Cardiac muscle cell (in vitro differentiated cells and primary cell): ENCODE measurements around the gene CASQ2. TPM values are rescaled to one million over a fixed set of nuclear protein-coding genes. Genes with fewer than 3 reads are reported as not detected.

ENCODE experiments used
- DNase-seq, 2 donors: peaks; one replicate each; pipeline versions ENCODE4 v3.0.0 to v3.0.0-alpha.2; 2010 to 2017; ENCODE audit warnings: low read depth in 1 of 2, low spot score in 1 of 2
- H3K27ac ChIP-seq: fragments of 200-600 bp; sonication (generic); 2 replicates; pipeline ENCODE4 v1.5.1; 2016
- H3K27me3 ChIP-seq: fragments of 200-600 bp; sonication (generic); 2 replicates; pipeline ENCODE4 v1.6.0; 2016; ENCODE audit warnings: control low read depth
- H3K36me3 ChIP-seq: fragments of 200-600 bp; sonication (generic); 2 replicates; pipeline ENCODE4 v1.5.1; 2016; ENCODE audit warnings: control low read depth
- H3K4me1 ChIP-seq: fragments of 200-600 bp; sonication (generic); 2 replicates; pipeline ENCODE4 v1.8.1; 2017; ENCODE audit warnings: low read depth, mild to moderate bottlenecking, mixed run types
- H3K4me3 ChIP-seq: fragments of 200-600 bp; sonication (generic); 2 replicates; pipeline ENCODE4 v1.5.1; 2016; ENCODE audit warnings: mild to moderate bottlenecking
- H3K9me3 ChIP-seq: fragments of 200-600 bp; sonication (generic); 2 replicates; pipeline ENCODE4 v1.5.1; 2017; ENCODE audit warnings: low read depth, mild to moderate bottlenecking, control low read depth
- polyA plus RNA-seq: library from polyadenylated mRNA; unstranded; fragments of >200 nt; fragmentation: Nextera tagmentation; extraction: Ambion mirVana; gene quantifications from 2 replicates; pipeline ENCODE4 v1.2.1, GENCODE V29; 2016
- total RNA-seq: library from RNA; depleted of rRNA; stranded (reverse); fragments of >200 nt; gene quantifications from 2 replicates; pipeline ENCODE4 v1.2.3, GENCODE V29; 2016
- TF ChIP-seq, protein P1 (sequence below): IDR thresholded peaks from 2 replicates; pipeline ENCODE4 v1.5.1; 2012; ENCODE audit warnings: low read depth, mild to moderate bottlenecking, low read length

CASQ2 gene
- total and polyA plus RNA-seq, 2 experiments from 2014 or later: 0.51 to 3.1 TPM

DNA sequence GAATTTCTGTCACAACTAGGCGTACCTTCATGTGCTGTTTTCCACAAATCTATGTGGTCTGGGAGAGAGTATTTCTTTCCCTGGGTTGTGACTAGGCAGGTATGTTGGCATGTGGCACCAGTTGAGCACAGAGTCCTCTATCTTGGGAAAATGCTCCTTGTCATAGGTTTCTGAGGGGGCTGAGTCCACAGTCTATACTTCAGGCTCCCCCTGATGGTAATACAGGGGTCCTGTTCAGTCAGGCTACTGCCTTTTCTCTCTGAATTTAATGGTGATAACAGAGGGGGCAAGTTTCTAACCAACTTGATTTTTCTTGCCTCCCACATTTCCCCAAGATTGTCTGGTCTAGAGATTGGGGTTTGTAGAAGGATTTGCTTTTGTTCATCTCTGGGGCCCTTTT is 90.9 kb downstream of the CASQ2 start:
- H3K27me3 ChIP-seq: no peaks in the 10 kb centered on the region
- TF ChIP-seq, protein P1, sequence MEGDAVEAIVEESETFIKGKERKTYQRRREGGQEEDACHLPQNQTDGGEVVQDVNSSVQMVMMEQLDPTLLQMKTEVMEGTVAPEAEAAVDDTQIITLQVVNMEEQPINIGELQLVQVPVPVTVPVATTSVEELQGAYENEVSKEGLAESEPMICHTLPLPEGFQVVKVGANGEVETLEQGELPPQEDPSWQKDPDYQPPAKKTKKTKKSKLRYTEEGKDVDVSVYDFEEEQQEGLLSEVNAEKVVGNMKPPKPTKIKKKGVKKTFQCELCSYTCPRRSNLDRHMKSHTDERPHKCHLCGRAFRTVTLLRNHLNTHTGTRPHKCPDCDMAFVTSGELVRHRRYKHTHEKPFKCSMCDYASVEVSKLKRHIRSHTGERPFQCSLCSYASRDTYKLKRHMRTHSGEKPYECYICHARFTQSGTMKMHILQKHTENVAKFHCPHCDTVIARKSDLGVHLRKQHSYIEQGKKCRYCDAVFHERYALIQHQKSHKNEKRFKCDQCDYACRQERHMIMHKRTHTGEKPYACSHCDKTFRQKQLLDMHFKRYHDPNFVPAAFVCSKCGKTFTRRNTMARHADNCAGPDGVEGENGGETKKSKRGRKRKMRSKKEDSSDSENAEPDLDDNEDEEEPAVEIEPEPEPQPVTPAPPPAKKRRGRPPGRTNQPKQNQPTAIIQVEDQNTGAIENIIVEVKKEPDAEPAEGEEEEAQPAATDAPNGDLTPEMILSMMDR: no peak
- H3K4me3 ChIP-seq: no peak overlapping the region
- H3K27ac ChIP-seq: no peak overlapping the region
- H3K36me3 ChIP-seq: no peaks in the 10 kb centered on the region
- peaks cover 18% of the 10 kb centered on the region for H3K4me1 ChIP-seq
- H3K9me3 ChIP-seq: no peaks in the 10 kb centered on the region
- DNase-seq: no peak

DNA sequence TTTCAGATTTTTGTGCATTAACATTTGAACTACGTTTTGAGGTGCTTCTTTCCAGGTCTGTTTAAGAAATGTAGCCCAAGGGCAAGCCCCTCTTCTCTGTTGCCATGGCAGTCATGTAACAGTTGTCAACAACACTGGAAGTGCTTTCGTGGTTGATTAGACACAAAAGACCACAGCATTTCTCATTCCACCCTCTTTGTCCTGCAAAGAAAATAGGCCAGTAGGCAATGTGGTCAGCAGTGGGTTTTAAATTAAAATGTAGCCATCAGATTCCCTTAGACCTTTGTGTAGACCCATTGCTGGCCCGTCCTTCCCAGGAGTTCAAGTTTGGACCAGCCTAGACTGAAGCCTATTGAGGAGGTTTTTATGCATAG is 91.3 kb downstream of the CASQ2 start:
- TF ChIP-seq, protein P1: no peak
- peaks cover 18% of the 10 kb centered on the region for H3K4me1 ChIP-seq

DNA sequence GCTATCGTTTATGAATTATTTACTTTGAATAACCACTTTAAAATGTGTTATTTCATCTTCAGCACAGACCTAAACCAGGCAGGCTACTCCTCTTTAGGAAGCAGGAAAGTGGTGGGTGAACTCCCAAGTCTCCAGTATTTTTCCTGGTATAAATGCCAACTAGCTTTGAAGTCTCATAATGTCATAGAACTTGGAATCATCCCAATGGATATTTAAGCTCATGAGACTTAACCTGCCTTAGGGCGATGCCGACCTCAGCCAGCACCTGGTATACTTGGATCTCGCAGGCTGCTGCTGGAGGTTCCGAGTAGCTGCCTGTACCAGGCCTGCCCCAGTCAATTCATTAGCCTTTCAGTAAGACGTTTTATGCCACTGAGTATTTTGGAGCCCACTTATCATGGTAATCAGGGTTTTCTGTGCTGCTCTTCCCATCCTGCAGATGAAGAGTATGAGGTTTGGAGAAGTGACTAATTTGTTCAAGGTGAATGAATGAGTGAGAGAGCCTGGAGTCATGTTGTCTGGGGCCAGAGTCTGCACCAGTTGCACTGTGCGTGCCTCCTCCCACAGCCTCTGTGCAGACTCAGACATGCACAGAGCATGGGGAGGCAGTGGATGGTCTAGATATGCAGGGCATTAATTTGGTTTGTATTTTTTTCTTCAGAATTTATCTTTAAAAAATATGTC is 91.9 kb downstream of the CASQ2 start:
- Histone ChIP-seq H3K4me1 (peaks cover 18% of the 10 kb centered on the region), H3K36me3 (no peaks in the 10 kb centered on the region), H3K27me3 (no peaks in the 10 kb centered on the region), H3K27ac (no peak overlapping the region), H3K9me3 (no peaks in the 10 kb centered on the region), H3K4me3 (no peak overlapping the region)
- DNase-seq: no peak
- TF ChIP-seq, protein P1: no peak

More for the DNA sequence above, 91.3 kb downstream of the CASQ2 start:
- Histone ChIP-seq H3K36me3 (no peaks in the 10 kb centered on the region), H3K27ac (no peak overlapping the region), H3K9me3 (no peaks in the 10 kb centered on the region), H3K27me3 (no peaks in the 10 kb centered on the region), H3K4me3 (no peak overlapping the region)
- peak; percentile 22 to 30 for DNase-seq

DNA sequence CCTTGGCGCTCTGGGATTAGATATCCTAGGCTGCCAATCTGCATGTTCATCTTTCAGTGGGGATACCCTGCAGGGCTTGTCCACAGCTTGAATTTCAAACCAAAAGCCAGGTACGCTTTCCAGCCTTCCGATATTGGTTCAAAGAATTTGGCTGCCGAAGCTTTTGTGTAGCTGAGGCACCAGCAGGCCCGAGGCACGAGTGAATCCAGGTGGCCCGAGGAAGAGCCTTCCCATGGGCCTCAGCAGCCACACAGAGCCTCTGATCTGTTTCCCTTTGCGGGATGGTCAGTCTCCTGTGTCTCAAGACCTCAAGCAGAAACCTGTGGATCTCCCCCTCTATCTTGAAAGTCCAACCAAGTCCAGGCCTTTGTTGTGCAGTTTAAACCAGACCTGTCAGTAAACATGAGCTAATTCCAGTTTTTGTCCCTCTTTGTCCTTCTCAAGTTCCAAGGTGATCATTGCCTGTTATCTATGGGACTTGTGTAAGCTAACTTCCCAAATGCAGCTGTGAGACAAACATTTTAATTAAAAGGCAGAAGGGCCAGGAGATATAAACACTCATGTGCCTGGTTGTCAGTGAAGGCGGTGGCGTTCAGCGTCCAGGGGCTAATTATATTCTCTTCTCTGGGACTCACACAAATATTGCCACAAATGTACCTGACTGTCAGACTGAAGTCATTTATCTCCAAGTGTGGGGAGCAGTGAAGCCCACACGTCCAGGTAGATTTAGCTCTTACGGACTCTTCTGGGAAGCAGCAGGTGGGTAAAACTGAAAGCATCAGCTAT is 96.1 kb downstream of the CASQ2 start:
- H3K36me3 ChIP-seq: no peaks in the 10 kb centered on the region
- H3K27ac ChIP-seq: peak overlapping the region; percentile 48
- no peaks in the 10 kb centered on the region for H3K9me3 ChIP-seq
- peaks cover 11% of the 10 kb centered on the region for H3K4me1 ChIP-seq
- no peak overlapping the region for H3K4me3 ChIP-seq
- TF ChIP-seq, protein P1: no peak
- no peaks in the 10 kb centered on the region for H3K27me3 ChIP-seq
- no peak for DNase-seq

DNA sequence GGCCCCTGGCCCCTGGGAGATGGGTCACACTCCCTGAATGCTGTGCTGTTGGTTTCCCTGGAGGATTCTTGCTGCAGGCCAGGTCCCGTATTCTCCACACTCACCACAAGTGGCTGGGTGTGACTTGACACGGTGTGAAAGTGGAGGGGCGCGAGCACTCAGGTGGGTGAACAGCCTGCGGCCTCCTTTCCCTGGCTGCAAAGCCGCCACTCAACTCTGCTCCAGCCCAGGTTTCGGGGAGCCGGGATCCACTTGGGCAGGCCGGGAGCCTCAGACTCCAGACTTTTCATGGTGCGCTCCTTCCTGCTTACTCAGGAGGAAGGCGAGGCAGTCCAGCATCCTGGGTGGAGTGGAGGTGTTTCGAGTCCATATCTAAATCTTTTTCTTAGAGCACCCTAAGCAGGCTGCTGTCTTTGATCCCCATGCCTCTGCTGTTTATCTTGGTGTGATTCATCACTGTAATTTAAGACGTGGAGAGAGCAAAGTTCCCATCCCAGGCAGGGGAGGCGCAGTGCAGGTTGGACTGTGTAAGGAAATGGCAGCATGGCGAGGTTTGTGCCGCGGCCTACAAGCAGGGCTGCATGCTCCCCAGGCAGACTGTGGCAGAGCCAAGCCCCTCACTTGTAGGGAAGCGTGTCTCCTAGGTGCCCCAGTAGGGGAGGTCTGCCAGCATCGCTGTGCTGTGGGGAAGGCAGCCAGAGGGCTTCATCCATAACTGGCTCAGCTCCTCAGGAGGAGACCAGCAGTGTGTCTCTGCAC is 97.2 kb downstream of the CASQ2 start:
- Histone ChIP-seq H3K27me3 (no peaks in the 10 kb centered on the region), H3K27ac (no peak overlapping the region), H3K4me1 (peaks cover under 1% of the 10 kb centered on the region), H3K9me3 (no peaks in the 10 kb centered on the region), H3K36me3 (no peaks in the 10 kb centered on the region), H3K4me3 (no peak overlapping the region)
- no peak for DNase-seq
- TF ChIP-seq, protein P1: no peak
